ENCODE measurements around the gene MALL. TPM values are rescaled to one million over a fixed set of nuclear protein-coding genes. Genes with fewer than 3 reads are reported as not detected.

MALL gene
- total RNA-seq, 4 donors from 2014 or later, result 7.2 to 9.5 (median 7.6) TPM

GRCh38 chr2:110126086-110126773, 10.6 kb upstream of the MALL start:
- TF ChIP-seq, protein P1, sequence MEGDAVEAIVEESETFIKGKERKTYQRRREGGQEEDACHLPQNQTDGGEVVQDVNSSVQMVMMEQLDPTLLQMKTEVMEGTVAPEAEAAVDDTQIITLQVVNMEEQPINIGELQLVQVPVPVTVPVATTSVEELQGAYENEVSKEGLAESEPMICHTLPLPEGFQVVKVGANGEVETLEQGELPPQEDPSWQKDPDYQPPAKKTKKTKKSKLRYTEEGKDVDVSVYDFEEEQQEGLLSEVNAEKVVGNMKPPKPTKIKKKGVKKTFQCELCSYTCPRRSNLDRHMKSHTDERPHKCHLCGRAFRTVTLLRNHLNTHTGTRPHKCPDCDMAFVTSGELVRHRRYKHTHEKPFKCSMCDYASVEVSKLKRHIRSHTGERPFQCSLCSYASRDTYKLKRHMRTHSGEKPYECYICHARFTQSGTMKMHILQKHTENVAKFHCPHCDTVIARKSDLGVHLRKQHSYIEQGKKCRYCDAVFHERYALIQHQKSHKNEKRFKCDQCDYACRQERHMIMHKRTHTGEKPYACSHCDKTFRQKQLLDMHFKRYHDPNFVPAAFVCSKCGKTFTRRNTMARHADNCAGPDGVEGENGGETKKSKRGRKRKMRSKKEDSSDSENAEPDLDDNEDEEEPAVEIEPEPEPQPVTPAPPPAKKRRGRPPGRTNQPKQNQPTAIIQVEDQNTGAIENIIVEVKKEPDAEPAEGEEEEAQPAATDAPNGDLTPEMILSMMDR (IDR thresholded peaks at IDR 0.05; ENCODE audit: low read depth), result no peak

DNA sequence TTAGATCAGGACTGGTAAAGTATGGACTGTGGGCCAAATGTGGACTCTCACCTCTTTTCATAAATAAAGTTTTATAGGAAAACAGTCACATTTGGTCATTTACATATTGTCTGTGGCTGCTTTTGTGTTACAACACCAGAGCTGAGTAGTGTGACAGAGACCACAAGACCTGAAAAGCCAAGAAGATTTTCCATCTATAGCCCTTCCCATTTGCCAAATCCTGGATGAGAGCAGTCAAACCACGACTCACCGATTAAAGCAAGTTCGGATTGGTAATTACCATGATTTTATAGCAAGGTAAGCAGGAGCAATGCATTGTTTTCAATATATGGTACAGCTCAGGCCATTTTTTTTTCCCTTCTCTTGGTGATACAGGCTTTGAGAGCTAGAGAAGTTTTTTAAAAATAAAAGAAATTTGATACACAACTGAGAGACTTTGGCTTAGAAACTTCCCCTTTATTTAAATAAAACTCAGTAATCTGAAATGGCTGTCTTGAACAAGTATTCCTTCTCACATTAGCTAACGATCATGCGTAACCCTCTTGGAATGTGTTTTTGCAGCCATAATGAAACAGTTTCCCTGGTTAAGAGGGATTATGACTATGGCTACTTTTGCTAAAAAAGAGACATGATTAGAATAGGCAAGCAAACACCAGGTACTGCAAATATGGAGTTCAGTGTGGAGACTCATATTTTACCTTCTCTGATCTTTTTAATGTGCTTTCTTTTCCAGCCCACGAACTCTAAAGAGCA, 9.5 kb upstream of the MALL start:
- TF ChIP-seq, protein P1 (IDR thresholded peaks at IDR 0.05; ENCODE audit: low read depth), result no peak

- TF ChIP-seq, protein P1 (IDR thresholded peaks at IDR 0.05; ENCODE audit: low read depth), result no peak
Observed at GRCh38 chr2:110124038-110124825, 8.6 kb upstream of the MALL start.

- TF ChIP-seq, protein P1 (IDR thresholded peaks at IDR 0.05; ENCODE audit: low read depth), result no peak
Observed at GRCh38 chr2:110121592-110121991, 6.0 kb upstream of the MALL start.

GRCh38 chr2:110121052-110121334, 5.4 kb upstream of the MALL start:
- TF ChIP-seq, protein P1 (IDR thresholded peaks at IDR 0.05; ENCODE audit: low read depth), result no peak

DNA sequence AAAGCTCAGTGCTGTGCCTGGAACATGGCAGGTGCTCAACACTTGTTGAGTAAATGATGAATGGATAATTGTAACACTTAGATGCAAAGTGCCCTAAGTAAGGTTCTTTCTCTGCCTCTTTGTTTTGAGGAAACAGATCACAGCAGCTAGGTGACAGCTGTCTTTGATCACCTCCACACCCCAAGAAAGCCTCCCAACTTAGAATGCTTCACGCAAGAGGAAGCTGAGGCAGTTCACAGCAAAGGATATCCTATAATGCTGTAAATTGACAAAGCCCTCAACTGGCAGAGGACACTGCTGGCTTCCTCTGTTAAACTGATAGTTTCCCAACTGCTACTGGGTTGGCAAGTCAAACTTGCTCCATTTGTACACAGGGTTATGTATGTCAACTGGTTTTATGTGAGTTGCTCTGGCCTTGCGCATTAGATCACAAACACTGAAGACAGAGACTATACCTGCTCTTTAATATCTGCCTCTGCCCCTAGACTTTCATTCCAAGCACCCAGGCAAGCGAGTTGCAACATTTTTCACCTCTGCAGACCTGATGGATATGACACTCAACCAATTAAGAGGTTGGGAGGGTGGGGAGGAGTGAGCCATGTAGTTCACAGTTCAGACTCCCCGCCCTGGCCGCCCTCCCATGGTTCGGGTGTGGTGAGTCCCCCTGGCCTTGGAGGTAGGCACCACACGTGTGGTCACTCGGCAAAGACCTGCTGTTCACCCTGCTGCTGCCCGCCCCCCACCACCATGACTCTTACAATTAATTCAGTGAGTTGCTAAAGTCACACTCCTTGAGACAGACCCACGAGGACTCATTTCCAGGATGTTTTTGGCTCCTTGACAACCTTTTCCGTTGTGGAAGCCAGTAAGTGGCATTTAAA, 4.8 kb upstream of the MALL start:
- TF ChIP-seq, protein P1 (IDR thresholded peaks at IDR 0.05; ENCODE audit: low read depth), result no peak

All from subcutaneous adipose tissue (tissue), 4 donors.